NCI-H146 treated with DMSO at 0.1 percent for 48 hours (cell line): Measurements from ENCODE around the gene GFAP.

Source experiments
- DNase-seq: peaks from one replicate; lab custom pipeline; 2025; ENCODE audit not compliant: unreplicated experiment; lab: John Stamatoyannopoulos, UW

Gene GFAP

GRCh38 chr17:44932096-44932786, 16.9 kb upstream of the GFAP start:
- DNase-seq: no peak

- DNase-seq: no peak
Measured at GRCh38 chr17:44931376-44931775, 16.1 kb upstream of the GFAP start.

GRCh38 chr17:44930667-44931066, 15.4 kb upstream of the GFAP start:
- no peak for DNase-seq

- DNase-seq: no peak
Measured at GRCh38 chr17:44928950-44929720, 13.8 kb upstream of the GFAP start.

GRCh38 chr17:44928136-44928535, 12.8 kb upstream of the GFAP start:
- no peak for DNase-seq

GRCh38 chr17:44927696-44928095, 12.4 kb upstream of the GFAP start:
- no peak for DNase-seq

- no peak for DNase-seq
Measured at GRCh38 chr17:44926821-44927525, 11.7 kb upstream of the GFAP start.

GRCh38 chr17:44925731-44926697, 10.7 kb upstream of the GFAP start:
- no peak for DNase-seq

- no peak for DNase-seq
Measured at GRCh38 chr17:44924107-44924544, 8.8 kb upstream of the GFAP start.

- no peak for DNase-seq
Measured at GRCh38 chr17:44922746-44923470, 7.6 kb upstream of the GFAP start.

GRCh38 chr17:44922136-44922535, 6.8 kb upstream of the GFAP start:
- no peak for DNase-seq

GRCh38 chr17:44921122-44921882, 6.0 kb upstream of the GFAP start:
- DNase-seq: no peak

- no peak for DNase-seq
Measured at GRCh38 chr17:44920565-44920940, 5.3 kb upstream of the GFAP start.

- peak; percentile 58 for DNase-seq
Measured at GRCh38 chr17:44919885-44920564, 4.7 kb upstream of the GFAP start.

GRCh38 chr17:44919411-44919810, 4.1 kb upstream of the GFAP start:
- DNase-seq: no peak

- no peak for DNase-seq
Measured at GRCh38 chr17:44918006-44918405, 2.7 kb upstream of the GFAP start.

GRCh38 chr17:44917456-44917855, 2.2 kb upstream of the GFAP start:
- no peak for DNase-seq

- DNase-seq: no peak
Measured at GRCh38 chr17:44916781-44917241, 1.5 kb upstream of the GFAP start.
